Activated T-helper 17 cell treated with anti-CD3 and anti-CD28 coated beads, Interleukin-2, amount 50 U/mL, for 72 hours (primary cell): ENCODE measurements around the gene MGAT5. TPM values are rescaled to one million over a fixed set of nuclear protein-coding genes. Genes with fewer than 3 reads are reported as not detected.
A peak's percentile ranks its signal among the peaks of the same experiment; 100 is the strongest.
"Not testable (repeated sequence)": the region's sequence is repeated elsewhere in the genome, so short reads cannot be mapped to it uniquely, and the experiment has no call there.

Experiments used
- ATAC-seq: fragments of 150-1000 bp; cut with Tn5 transposase; replicated peaks from 2 replicates; pipeline ENCODE4 v1.10.0; 2021; ENCODE audit warnings: mild to moderate bottlenecking, moderate library complexity
- H3K27ac Mint-ChIP-seq: one replicate; pipeline ENCODE4 v1.8.0; 2022; ENCODE audit warnings: mixed read lengths
- H3K27me3 Mint-ChIP-seq: one replicate; pipeline ENCODE4 v1.8.0; 2022; ENCODE audit warnings: mixed read lengths
- H3K36me3 Mint-ChIP-seq: one replicate; pipeline ENCODE4 v1.8.0; 2022; ENCODE audit warnings: low read depth, mild to moderate bottlenecking, mixed read lengths
- H3K4me1 Mint-ChIP-seq: one replicate; pipeline ENCODE4 v1.8.0; 2022; ENCODE audit warnings: mixed read lengths
- H3K4me3 Mint-ChIP-seq: one replicate; pipeline ENCODE4 v1.8.0; 2022; ENCODE audit warnings: mild to moderate bottlenecking, mixed read lengths
- H3K9me3 Mint-ChIP-seq: one replicate; pipeline ENCODE4 v1.8.0; 2022; ENCODE audit warnings: mixed read lengths
- total RNA-seq, 2 donors: library from RNA; stranded (reverse); gene quantifications; one replicate each; pipeline ENCODE4 v1.2.3, GENCODE V29; 2022

The MGAT5 gene
- total RNA-seq, 2 donors from 2014 or later = 53.0 to 53.1 TPM

DNA sequence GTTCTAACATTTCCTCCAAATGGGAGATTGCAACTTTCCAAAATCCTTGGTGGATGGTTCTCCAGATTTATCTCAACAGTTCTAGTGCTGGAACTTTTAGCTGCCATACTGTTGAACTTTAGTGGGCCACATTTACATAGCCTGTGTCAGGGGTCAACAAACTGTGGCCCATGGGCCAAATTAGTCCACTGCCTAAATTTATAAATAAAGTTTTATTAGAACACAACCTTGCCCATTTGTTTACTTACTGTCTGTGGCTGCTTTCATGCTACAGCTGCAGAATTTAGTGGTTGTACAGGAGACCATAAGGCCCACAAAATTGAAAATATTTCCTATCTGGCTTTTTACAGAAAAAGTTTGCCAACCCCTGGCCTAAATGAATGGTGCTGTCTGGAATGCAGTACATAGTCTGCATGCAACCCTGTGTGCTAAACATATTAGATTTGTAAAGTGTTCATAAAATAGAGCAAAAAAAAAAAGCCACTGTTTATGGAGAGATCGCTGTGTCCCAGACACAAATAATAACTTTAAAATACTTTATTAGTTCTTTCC, 30.3 kb downstream of the MGAT5 start:
- Mint-ChIP-seq H3K4me3 (peak overlapping the region; percentile 75), H3K9me3 (no peaks in the 10 kb centered on the region), H3K27me3 (no peaks in the 10 kb centered on the region), H3K27ac (no peak overlapping the region), H3K36me3 (peaks cover 34% of the 10 kb centered on the region), H3K4me1 (peaks cover 51% of the 10 kb centered on the region)
- ATAC-seq = no peak

DNA sequence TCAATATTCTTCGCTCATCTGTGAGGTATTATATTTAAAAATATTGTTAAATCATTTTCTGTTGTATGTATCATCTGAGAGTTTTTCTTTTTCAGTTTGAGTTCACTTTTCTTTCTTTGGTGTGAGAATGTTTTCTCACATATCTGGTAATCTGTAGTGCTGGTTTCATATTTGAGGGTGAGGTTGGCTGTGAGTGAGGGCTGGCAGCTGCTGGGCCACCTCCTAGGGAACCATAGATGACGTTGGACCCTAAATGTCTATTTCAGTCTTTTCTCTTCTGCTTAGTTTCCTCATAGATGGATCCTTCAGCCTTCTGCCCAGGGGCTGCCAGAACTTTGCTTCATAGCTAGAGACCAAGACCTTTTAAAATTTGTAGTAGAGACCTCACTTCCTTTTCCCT, 33.5 kb downstream of the MGAT5 start:
- H3K27ac Mint-ChIP-seq = peak overlapping the region; percentile 9
- peaks cover 24% of the 10 kb centered on the region for H3K36me3 Mint-ChIP-seq
- no peaks in the 10 kb centered on the region for H3K27me3 Mint-ChIP-seq
- no peaks in the 10 kb centered on the region for H3K9me3 Mint-ChIP-seq
- no peak overlapping the region for H3K4me3 Mint-ChIP-seq
- peak; percentile 34 for ATAC-seq
- peaks cover 36% of the 10 kb centered on the region for H3K4me1 Mint-ChIP-seq

DNA sequence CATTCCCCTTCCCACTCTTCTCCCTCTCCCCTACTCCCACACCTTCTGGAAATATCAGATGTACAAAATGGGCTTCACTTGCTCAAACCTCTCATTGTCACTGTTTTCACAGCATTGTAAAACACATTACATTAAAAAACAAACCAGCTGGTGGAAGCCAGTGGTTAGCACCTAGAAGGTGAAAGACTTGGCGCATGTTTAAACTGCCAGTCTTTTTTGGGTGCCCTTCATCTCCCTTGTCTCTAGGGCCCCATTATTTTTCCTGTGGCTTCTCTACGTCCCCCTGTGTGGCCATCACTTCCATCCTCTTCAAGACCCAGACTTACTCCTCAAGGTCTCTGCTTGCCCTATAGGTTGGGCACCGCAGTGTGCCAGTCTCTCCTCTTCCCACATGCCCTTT, 34.9 kb downstream of the MGAT5 start:
- Mint-ChIP-seq H3K27ac (no peak overlapping the region), H3K4me3 (no peak overlapping the region), H3K36me3 (peaks cover 15% of the 10 kb centered on the region), H3K4me1 (peaks cover 26% of the 10 kb centered on the region), H3K9me3 (no peaks in the 10 kb centered on the region), H3K27me3 (no peaks in the 10 kb centered on the region)
- no peak for ATAC-seq

DNA sequence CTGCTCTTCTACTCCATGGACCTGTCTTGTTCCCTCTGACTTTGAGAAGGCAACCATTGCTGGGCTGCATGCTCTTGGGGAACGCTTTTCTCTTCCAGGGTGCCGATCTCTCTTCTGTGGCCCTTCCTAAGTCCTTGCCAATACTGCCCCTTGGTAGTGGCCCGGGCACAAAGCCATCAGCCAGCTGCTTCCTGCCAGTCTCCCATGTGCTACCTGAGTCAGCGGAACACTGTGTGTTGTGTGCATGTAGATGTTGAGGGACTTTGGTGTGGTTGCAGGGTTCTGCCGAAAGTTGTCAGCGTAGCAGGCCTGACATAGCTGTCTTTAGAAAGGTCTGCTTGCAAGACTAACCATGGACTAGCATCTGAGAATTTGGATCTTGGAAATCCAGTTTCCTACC, 35.4 kb downstream of the MGAT5 start:
- Mint-ChIP-seq H3K36me3 (peaks cover 18% of the 10 kb centered on the region), H3K4me1 (peaks cover 25% of the 10 kb centered on the region), H3K27ac (no peak overlapping the region), H3K27me3 (no peaks in the 10 kb centered on the region), H3K9me3 (no peaks in the 10 kb centered on the region), H3K4me3 (no peak overlapping the region)
- peak; percentile 45 for ATAC-seq

DNA sequence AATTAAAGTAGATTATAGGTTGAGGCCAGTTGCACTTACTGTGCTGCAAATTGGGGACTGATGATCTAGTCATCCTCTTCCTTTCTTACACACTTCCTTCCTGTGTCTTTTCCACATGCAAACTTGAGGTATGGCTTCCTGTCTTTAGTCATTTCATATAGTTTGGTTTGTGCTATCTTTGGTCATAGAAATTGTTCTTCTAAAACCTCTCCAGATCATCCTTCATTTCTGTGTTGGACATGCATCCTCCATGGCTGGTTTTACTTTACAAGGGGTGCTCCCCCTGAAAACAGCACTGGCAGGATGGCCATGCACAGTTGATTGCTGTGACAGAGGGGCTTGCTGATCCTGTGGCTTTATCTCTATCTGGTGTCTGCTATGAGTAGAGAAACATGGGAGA, 36.5 kb downstream of the MGAT5 start:
- Mint-ChIP-seq H3K4me3 (no peak overlapping the region), H3K4me1 (peaks cover 25% of the 10 kb centered on the region), H3K27me3 (no peaks in the 10 kb centered on the region), H3K36me3 (peaks cover 29% of the 10 kb centered on the region), H3K27ac (no peak overlapping the region), H3K9me3 (no peaks in the 10 kb centered on the region)
- peak; percentile 76 for ATAC-seq

DNA sequence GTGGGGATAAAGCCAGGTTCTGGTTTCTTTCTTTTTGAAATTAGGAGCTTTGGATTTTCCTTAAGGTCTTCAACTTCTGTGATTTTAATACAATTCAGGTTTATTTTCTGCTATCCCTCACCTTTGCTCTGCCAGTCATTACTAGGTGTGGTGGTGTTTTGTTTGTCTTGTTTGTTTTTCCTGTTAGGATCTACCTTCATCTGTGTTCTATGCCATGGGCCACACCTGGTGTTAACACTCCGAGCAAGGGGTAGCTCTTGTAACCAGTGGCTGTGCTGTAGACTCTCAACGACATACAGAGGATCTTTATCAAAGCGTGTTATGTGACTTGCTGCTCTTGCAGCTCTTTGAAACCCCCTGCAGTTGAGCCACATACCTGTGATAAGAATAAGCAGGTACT, 38.6 kb downstream of the MGAT5 start:
- no peaks in the 10 kb centered on the region for H3K27me3 Mint-ChIP-seq
- no peak overlapping the region for H3K27ac Mint-ChIP-seq
- H3K36me3 Mint-ChIP-seq = peaks cover 33% of the 10 kb centered on the region
- no peaks in the 10 kb centered on the region for H3K9me3 Mint-ChIP-seq
- ATAC-seq = no peak
- H3K4me3 Mint-ChIP-seq = no peak overlapping the region
- peaks cover 13% of the 10 kb centered on the region for H3K4me1 Mint-ChIP-seq

DNA sequence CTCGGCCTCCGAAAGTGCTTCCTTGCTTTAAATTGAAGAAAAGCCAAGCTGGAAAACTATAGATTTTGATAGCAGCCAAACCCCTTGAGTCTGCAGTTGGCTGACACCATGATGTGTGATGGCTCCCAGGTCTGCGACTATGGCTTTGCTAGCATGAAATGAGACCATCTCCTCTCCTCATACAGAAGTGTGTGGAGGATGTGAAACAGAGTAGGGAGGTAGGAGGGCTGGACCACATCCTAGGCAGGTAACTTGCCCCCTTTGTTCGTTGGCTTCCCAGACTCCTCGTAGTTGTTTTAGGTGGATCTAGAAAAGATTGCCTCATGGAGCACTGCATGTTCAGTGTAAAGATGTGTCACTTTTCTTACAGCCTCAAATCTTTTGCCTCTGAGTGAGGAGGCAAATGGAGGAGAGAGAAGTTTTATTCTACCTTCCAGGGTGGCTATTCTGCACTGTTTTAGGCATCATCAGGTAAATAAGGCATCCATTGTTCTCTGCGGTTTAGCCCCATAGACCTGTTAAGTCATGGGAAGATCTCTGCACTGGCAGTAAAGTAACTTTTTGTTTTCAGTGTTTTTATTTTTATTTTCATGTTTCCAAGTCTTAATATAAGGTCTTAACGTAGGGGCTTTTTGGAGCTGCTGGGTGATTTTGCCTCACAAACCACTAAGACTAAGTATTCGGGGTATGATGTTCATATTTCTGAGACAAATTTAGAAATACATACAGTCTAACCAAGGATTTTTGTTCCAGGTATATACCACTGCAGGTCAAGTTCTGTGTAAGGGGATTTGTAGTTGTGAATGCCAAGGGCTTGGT, 40.1 kb downstream of the MGAT5 start:
- no peak for ATAC-seq
- H3K4me3 Mint-ChIP-seq = peak overlapping the region; percentile 4
- H3K36me3 Mint-ChIP-seq = peaks cover 40% of the 10 kb centered on the region
- H3K9me3 Mint-ChIP-seq = no peaks in the 10 kb centered on the region
- H3K27ac Mint-ChIP-seq = peak overlapping the region; percentile 15
- peaks cover 12% of the 10 kb centered on the region for H3K4me1 Mint-ChIP-seq
- no peaks in the 10 kb centered on the region for H3K27me3 Mint-ChIP-seq

DNA sequence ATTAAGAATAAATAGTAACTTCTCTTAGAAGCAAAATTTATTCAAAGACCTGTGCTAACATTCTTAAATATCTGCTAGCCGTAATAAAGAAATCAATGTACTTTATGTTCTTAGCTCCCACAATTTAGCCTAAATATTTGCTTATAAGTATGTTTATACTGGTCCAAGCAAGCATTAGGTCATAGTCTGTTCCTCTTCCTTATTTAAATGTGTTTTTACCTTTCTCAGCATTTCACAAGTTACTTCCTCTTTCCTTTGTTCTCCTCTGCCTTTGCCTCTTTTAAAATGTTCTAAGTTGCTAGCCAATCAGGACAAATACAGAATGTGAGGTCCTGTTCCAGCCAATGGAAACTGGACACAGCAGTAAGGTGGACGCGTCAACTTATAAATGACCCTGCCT, 40.7 kb downstream of the MGAT5 start:
- peak overlapping the region; percentile 4 for H3K4me3 Mint-ChIP-seq

DNA sequence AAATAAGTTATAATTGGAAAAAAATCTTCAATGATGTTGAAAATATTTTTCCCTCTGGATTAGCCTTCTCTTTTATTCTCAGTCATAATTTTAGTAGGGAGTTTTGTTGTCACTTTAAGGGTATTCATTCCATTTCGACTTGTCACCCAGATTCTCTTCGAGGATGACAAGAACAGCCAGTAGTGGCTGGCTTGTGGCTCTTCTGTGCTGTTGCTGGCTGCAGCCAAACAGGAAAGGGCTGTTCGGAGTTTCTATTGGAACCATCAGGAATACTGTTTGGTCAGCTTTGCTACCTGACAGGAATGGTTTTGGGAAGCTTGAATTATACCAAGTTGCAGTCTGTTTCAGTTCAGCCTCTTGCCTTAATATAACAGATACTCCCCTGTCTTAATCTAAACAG, 41.6 kb downstream of the MGAT5 start:
- no peaks in the 10 kb centered on the region for H3K9me3 Mint-ChIP-seq
- H3K4me1 Mint-ChIP-seq = peaks cover 20% of the 10 kb centered on the region
- no peak overlapping the region for H3K27ac Mint-ChIP-seq
- peaks cover 55% of the 10 kb centered on the region for H3K36me3 Mint-ChIP-seq
- ATAC-seq = no peak
- H3K4me3 Mint-ChIP-seq = no peak overlapping the region
- H3K27me3 Mint-ChIP-seq = no peaks in the 10 kb centered on the region

More for the DNA sequence above, 40.7 kb downstream of the MGAT5 start:
- Mint-ChIP-seq H3K36me3 (peaks cover 47% of the 10 kb centered on the region), H3K27ac (peak overlapping the region; percentile 15), H3K4me1 (peaks cover 15% of the 10 kb centered on the region)
- H3K27me3 Mint-ChIP-seq, ATAC-seq, H3K9me3 Mint-ChIP-seq: not testable (repeated sequence)

DNA sequence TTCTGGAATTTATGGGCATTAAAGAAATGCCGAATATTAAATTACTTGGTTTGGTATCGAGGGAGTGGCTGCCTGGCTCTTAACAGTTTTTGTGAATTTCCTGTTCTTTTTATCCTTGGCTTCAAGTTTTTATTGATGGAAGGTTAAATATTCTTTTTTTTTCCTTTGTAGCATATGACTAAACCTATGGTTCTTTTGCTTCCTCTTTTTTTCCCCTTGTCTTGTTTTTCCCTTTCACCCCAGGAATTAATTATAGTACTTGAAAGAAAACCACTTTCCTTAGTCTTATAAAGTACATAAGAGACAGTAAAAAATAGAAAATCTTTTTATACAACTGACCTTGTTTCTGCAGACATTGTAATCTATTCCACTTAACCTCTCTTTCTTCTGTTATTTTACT, 42.4 kb downstream of the MGAT5 start:
- H3K4me1 Mint-ChIP-seq = peaks cover 27% of the 10 kb centered on the region

DNA sequence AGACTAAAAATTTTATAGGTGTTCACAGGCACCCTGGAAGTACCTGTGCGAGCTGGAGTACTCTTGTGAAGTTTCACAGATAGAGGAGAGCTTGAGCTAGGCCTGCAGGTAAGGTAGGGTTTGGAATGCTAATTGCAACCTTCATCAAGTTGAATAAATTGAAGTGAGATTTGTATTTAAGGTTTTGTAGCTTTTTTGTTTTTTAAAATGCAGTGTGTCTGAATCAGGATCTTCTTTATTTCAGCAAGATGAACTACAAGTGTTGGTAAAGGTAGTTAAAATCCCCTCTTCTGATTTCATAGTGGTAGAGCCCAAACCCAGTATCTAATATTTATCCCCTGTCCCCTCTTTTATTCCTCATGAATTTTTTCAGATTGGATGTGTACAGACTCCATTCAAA, 45.5 kb downstream of the MGAT5 start:
- peaks cover 57% of the 10 kb centered on the region for H3K36me3 Mint-ChIP-seq
- no peaks in the 10 kb centered on the region for H3K9me3 Mint-ChIP-seq
- no peak overlapping the region for H3K4me3 Mint-ChIP-seq
- no peaks in the 10 kb centered on the region for H3K27me3 Mint-ChIP-seq
- H3K4me1 Mint-ChIP-seq = peaks cover 43% of the 10 kb centered on the region
- H3K27ac Mint-ChIP-seq = no peak overlapping the region
- no peak for ATAC-seq

More for the DNA sequence above, 42.4 kb downstream of the MGAT5 start:
- ATAC-seq = no peak
- H3K27me3 Mint-ChIP-seq = no peaks in the 10 kb centered on the region
- peaks cover 60% of the 10 kb centered on the region for H3K36me3 Mint-ChIP-seq
- H3K4me3 Mint-ChIP-seq = no peak overlapping the region
- no peaks in the 10 kb centered on the region for H3K9me3 Mint-ChIP-seq
- H3K27ac Mint-ChIP-seq = peak overlapping the region; percentile 18

DNA sequence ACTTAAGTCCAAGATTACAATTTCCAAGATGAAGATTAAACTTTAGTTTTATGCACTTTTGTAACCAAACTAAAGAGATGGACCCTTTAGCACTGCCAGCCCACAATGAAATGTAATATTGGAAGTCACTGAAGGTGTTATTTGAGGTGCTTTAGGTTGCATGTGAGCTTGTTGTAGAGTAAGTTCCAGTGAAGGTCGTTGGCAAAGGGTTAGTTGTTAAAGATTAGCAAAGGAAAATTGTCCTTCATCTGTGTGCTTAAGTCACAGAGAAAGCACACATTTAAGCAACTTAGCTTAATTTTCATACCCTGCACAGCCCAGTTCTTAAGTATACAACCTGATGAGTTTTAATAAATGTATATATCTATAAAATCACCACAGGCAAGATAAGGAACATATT, 46.7 kb downstream of the MGAT5 start:
- peaks cover 53% of the 10 kb centered on the region for H3K4me1 Mint-ChIP-seq
- peak overlapping the region; percentile 93 for H3K27ac Mint-ChIP-seq
- H3K36me3 Mint-ChIP-seq = peaks cover 52% of the 10 kb centered on the region
- no peak for ATAC-seq
- H3K9me3 Mint-ChIP-seq = no peaks in the 10 kb centered on the region
- peak overlapping the region; percentile 82 for H3K4me3 Mint-ChIP-seq
- no peaks in the 10 kb centered on the region for H3K27me3 Mint-ChIP-seq

DNA sequence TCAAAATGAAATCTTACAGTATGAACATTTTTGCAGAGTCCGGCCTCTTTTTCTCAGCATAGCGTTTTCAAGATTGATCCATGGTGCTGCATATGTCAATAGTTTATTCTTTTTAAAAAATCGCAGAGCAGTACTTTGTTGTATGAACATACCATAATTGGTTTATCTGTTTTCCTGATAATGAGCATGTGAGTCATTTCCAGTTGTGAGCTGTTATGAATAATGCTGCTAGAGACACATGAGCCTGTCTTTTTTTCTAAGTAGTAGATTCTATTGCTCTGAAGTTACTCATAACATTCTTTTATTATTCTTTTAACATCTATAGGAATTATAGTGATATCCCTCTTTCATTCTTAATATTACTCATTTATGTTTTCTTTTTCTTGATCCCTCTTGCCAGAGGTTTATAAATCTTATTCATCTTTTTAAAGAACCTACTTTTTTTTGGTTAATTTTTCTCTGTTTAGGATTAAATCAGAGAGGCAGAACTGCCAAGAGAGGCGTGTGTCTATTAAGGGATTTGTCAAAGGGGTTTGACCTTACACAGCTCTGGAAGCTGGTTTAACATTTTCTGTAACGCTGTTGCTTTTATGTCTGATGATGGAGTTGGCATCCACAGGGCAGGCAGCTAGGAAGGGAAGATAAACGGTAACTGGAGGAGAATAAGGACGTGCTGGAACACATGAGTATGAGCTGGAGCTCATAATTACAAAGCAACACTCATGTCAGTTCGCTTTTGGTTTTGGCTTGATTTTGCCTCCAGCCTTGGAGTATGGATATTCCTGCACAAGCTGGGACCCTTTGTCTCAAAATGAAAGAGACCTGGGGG, 47.4 kb downstream of the MGAT5 start:
- Mint-ChIP-seq H3K36me3 (peaks cover 48% of the 10 kb centered on the region), H3K4me3 (peak overlapping the region; percentile 82), H3K27ac (peak overlapping the region; percentile 93), H3K4me1 (peaks cover 56% of the 10 kb centered on the region), H3K9me3 (no peaks in the 10 kb centered on the region), H3K27me3 (no peaks in the 10 kb centered on the region)
- ATAC-seq = peak; percentile 92

DNA sequence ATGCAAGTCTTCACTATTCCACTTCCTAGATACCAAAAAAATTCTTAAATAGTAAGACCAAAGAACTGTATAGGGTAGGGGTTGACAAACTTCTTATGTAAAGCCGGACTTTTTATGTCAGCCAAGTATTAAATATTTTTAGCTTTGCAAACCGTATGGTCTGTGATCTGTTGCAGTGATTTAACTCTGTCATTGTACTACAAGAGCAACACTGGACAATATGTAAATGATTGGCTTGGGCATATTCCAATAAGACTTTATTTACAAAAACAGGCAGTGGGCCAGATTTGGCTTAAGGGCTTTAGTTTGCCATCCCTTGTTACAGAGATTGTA, 48.0 kb downstream of the MGAT5 start:
- Mint-ChIP-seq H3K4me3 (peak overlapping the region; percentile 82), H3K4me1 (peaks cover 55% of the 10 kb centered on the region), H3K27ac (peak overlapping the region; percentile 93), H3K36me3 (peaks cover 44% of the 10 kb centered on the region), H3K27me3 (no peaks in the 10 kb centered on the region), H3K9me3 (no peaks in the 10 kb centered on the region)
- ATAC-seq = no peak
